MM.1S (cell line): ENCODE results near the gene PLEK2.

ENCODE experiments used
- CTCF ChIP-seq: fragments of 300-600 bp; sonication (generic); IDR thresholded peaks from 2 replicates; pipeline ENCODE4 v1.5.1; 2016; ENCODE audit warnings: antibody characterized with exemption, low read length, mixed read lengths
- EZH2 ChIP-seq: fragments of 300-600 bp; sonication (generic); optimal IDR thresholded peaks from 2 replicates; pipeline ENCODE3; 2017; ENCODE audit warnings: low read depth, mild to moderate bottlenecking, antibody characterized with exemption, low read length, mixed read lengths
- EZH2phosphoT487 ChIP-seq: fragments of 300-600 bp; sonication (generic); IDR thresholded peaks from 2 replicates; pipeline ENCODE4 v1.6.1; 2018; ENCODE audit warnings: antibody characterized with exemption, low read length

GRCh38 chr14:67411820-67412421, at the start of gene PLEK2:
- no peak for TF ChIP-seq CTCF
- TF ChIP-seq EZH2phosphoT487 = no peak
- TF ChIP-seq EZH2 = no peak
